Measurements from ENCODE around the gene NEURL1.

- TF ChIP-seq, protein P1, sequence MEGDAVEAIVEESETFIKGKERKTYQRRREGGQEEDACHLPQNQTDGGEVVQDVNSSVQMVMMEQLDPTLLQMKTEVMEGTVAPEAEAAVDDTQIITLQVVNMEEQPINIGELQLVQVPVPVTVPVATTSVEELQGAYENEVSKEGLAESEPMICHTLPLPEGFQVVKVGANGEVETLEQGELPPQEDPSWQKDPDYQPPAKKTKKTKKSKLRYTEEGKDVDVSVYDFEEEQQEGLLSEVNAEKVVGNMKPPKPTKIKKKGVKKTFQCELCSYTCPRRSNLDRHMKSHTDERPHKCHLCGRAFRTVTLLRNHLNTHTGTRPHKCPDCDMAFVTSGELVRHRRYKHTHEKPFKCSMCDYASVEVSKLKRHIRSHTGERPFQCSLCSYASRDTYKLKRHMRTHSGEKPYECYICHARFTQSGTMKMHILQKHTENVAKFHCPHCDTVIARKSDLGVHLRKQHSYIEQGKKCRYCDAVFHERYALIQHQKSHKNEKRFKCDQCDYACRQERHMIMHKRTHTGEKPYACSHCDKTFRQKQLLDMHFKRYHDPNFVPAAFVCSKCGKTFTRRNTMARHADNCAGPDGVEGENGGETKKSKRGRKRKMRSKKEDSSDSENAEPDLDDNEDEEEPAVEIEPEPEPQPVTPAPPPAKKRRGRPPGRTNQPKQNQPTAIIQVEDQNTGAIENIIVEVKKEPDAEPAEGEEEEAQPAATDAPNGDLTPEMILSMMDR (IDR thresholded peaks at IDR 0.05; ENCODE audit: insufficient read depth, low read length, poor library complexity, severe bottlenecking): no peak
- TF ChIP-seq EZH2phosphoT487 (conservative IDR thresholded peaks at IDR 0.05; ENCODE audit: low read length): no peak
Observed at GRCh38 chr10:103562383-103562782, 68.9 kb downstream of the NEURL1 start.
